ENCODE data around the gene SKOR1. TPM values are rescaled to one million over a fixed set of nuclear protein-coding genes. Genes with fewer than 3 reads are reported as not detected.

SKOR1 gene
- total and polyA plus RNA-seq, 2 experiments from 2014 or later: 0.23 to 0.52 TPM

- H3K36me3 ChIP-seq (replicated peaks; ENCODE audit: insufficient read depth, low read depth): no peaks in the 10 kb centered on the region
- no peaks in the 10 kb centered on the region for H3K4me1 ChIP-seq (ENCODE audit: insufficient read depth)
- no peaks in the 10 kb centered on the region for H4K20me1 ChIP-seq (ENCODE audit: insufficient read depth, poor library complexity, severe bottlenecking)
- H3K27me3 ChIP-seq: no peaks in the 10 kb centered on the region
- H3K4me2 ChIP-seq: no peak overlapping the region
- DNase-seq (ENCODE audit: low spot score): no peak
- 86% methylated on average over 3 of the region's 3 CpGs for WGBS (ENCODE audit: low lambda C conversion rate, missing lambda C conversion rate)
- no peaks in the 10 kb centered on the region for H3K79me2 ChIP-seq
- H3K9me2 ChIP-seq (replicated peaks; ENCODE audit: insufficient read depth): no peaks in the 10 kb centered on the region
- TF ChIP-seq EZH2 (IDR thresholded peaks at IDR 0.05; ENCODE audit: borderline replicate concordance) (no peak), EZH2phosphoT487 (IDR thresholded peaks at IDR 0.05; ENCODE audit: low read depth, severe bottlenecking, unreplicated experiment) (no peak), CTCF (IDR thresholded peaks at IDR 0.05; ENCODE audit: poor library complexity) (no peak)
- H3K27ac ChIP-seq: no peak overlapping the region
- H2AFZ ChIP-seq: no peak overlapping the region
- no peaks in the 10 kb centered on the region for H3K9me3 ChIP-seq (ENCODE audit: low read depth)
- no peak overlapping the region for H3K4me3 ChIP-seq
These were observed 48.5 kb downstream of the SKOR1 start for GRCh38 chr15:67873777-67874176.

GRCh38 chr15:67878712-67879206 lies 53.5 kb downstream of the SKOR1 start:
- DNase-seq (ENCODE audit: low spot score): no peak
- WGBS (ENCODE audit: low lambda C conversion rate, missing lambda C conversion rate): 97% methylated on average over 2 of the region's 2 CpGs
- H3K4me1 ChIP-seq (ENCODE audit: insufficient read depth): peaks cover 9% of the 10 kb centered on the region
- no peaks in the 10 kb centered on the region for H4K20me1 ChIP-seq (ENCODE audit: insufficient read depth, poor library complexity, severe bottlenecking)
- no peaks in the 10 kb centered on the region for H3K79me2 ChIP-seq
- H3K27me3 ChIP-seq: no peaks in the 10 kb centered on the region
- no peak overlapping the region for H3K4me3 ChIP-seq
- no peaks in the 10 kb centered on the region for H3K9me3 ChIP-seq (ENCODE audit: low read depth)
- H3K4me2 ChIP-seq: no peak overlapping the region
- no peaks in the 10 kb centered on the region for H3K9me2 ChIP-seq (replicated peaks; ENCODE audit: insufficient read depth)
- H2AFZ ChIP-seq: no peak overlapping the region
- no peak overlapping the region for H3K27ac ChIP-seq
- H3K36me3 ChIP-seq (replicated peaks; ENCODE audit: insufficient read depth, low read depth): no peaks in the 10 kb centered on the region
- no peak for TF ChIP-seq EZH2phosphoT487 (IDR thresholded peaks at IDR 0.05; ENCODE audit: low read depth, severe bottlenecking, unreplicated experiment)
- no peak for TF ChIP-seq EZH2 (IDR thresholded peaks at IDR 0.05; ENCODE audit: borderline replicate concordance)
- TF ChIP-seq CTCF (IDR thresholded peaks at IDR 0.05; ENCODE audit: poor library complexity): no peak

- Histone ChIP-seq H3K36me3 (replicated peaks; ENCODE audit: insufficient read depth, low read depth) (no peaks in the 10 kb centered on the region), H3K4me3 (no peak overlapping the region), H4K20me1 (ENCODE audit: insufficient read depth, poor library complexity, severe bottlenecking) (no peaks in the 10 kb centered on the region), H3K27ac (no peak overlapping the region), H3K4me2 (no peak overlapping the region), H3K27me3 (no peaks in the 10 kb centered on the region), H3K79me2 (no peaks in the 10 kb centered on the region), H3K9me2 (replicated peaks; ENCODE audit: insufficient read depth) (no peaks in the 10 kb centered on the region), H3K4me1 (ENCODE audit: insufficient read depth) (peaks cover 16% of the 10 kb centered on the region), H2AFZ (no peak overlapping the region), H3K9me3 (ENCODE audit: low read depth) (no peaks in the 10 kb centered on the region)
- DNase-seq (ENCODE audit: low spot score): no peak
- TF ChIP-seq EZH2 (IDR thresholded peaks at IDR 0.05; ENCODE audit: borderline replicate concordance) (no peak), CTCF (IDR thresholded peaks at IDR 0.05; ENCODE audit: poor library complexity) (no peak)
- WGBS (ENCODE audit: low lambda C conversion rate, missing lambda C conversion rate): 93% methylated on average over 11 of the region's 11 CpGs
These were observed 54.3 kb downstream of the SKOR1 start for GRCh38 chr15:67879440-67880129.
